GOT3 (cell line): ENCODE data around the gene GNPAT.

Source experiments
- DNase-seq: peaks from one replicate; lab custom pipeline; 2025; ENCODE audit warnings: mixed read lengths; lab: John Stamatoyannopoulos, UW

GNPAT gene

GRCh38 chr1:231317306-231318014 is 76.4 kb downstream of the GNPAT start:
- DNase-seq, result no peak

GRCh38 chr1:231318015-231318355 is 77.0 kb downstream of the GNPAT start:
- no peak for DNase-seq

GRCh38 chr1:231318568-231318967 is 77.6 kb downstream of the GNPAT start:
- no peak for DNase-seq

- DNase-seq, result no peak
Observed at GRCh38 chr1:231319080-231319479, 78.1 kb downstream of the GNPAT start.

- no peak for DNase-seq
Observed at GRCh38 chr1:231322880-231323530, 82.0 kb downstream of the GNPAT start.

GRCh38 chr1:231324660-231325059 is 83.6 kb downstream of the GNPAT start:
- DNase-seq, result no peak

GRCh38 chr1:231326248-231326647 is 85.2 kb downstream of the GNPAT start:
- no peak for DNase-seq
